ENCODE data around the gene RAD23A.

GRCh38 chr19:12955996-12956395 lies 10.3 kb downstream of the RAD23A start:
- no peak for TF ChIP-seq CTCF (IDR thresholded peaks at IDR 0.05; ENCODE audit: poor library complexity)
- no peak for TF ChIP-seq EZH2phosphoT487 (IDR thresholded peaks at IDR 0.05; ENCODE audit: low read depth, severe bottlenecking, unreplicated experiment)

Measured in hepatocyte (in vitro differentiated cells).